Measurements from ENCODE around the gene HIF3A. TPM values are rescaled to one million over a fixed set of nuclear protein-coding genes. Genes with fewer than 3 reads are reported as not detected.
"Not testable (repeated sequence)": the region's sequence is repeated elsewhere in the genome, so short reads cannot be mapped to it uniquely, and the experiment has no call there.

Gene HIF3A
- total and polyA plus RNA-seq, 9 of the 15 experiments (the other 6 are each of a cell fraction or from before 2014, with no cell fraction given), result 0.29 TPM; not detected in 8

GRCh38 chr19:46321653-46322052 lies 24.8 kb downstream of the HIF3A start (continued):
- TF ChIP-seq ZHX1 (conservative IDR thresholded peaks at IDR 0.05; ENCODE audit: low read length), result no peak

- H3K9me3 ChIP-seq (replicated peaks; ENCODE audit: control insufficient read depth, insufficient read depth, low read depth, low read length); H3K36me3 ChIP-seq (ENCODE audit: control insufficient read depth, insufficient read depth, low read length); H3K27me3 ChIP-seq (ENCODE audit: control insufficient read depth in 2 of 2, insufficient read depth in 2 of 2, low read length in 2 of 2); FAIRE-seq; intact Hi-C loops (cut with micrococcal nuclease); H3K4me3 ChIP-seq; H3K79me2 ChIP-seq (ENCODE audit: control insufficient read depth, insufficient read depth, low read length); in situ Hi-C loops (cut with MboI); H3K4me2 ChIP-seq (ENCODE audit: insufficient read depth, low read length); ATAC-seq; H3K4me1 ChIP-seq (replicated peaks in 1 of 2; ENCODE audit: control insufficient read depth in 2 of 2, insufficient read depth in 2 of 2, low read length in 2 of 2); POLR2A ChIA-PET; H3K9me1 ChIP-seq (ENCODE audit: control insufficient read depth, insufficient read depth, low read length); BruUV-seq (replicated peaks); CTCF ChIA-PET (ENCODE audit: low intra/inter-chr PET ratio); H2AFZ ChIP-seq (ENCODE audit: low read depth, low read length); H3K9ac ChIP-seq (ENCODE audit: insufficient read depth in 1 of 2, low read depth in 2 of 2, low read length in 2 of 2); H4K20me1 ChIP-seq (replicated peaks; ENCODE audit: control insufficient read depth, insufficient read depth, low read length); DNase-seq (ENCODE audit: extremely low read depth in 1 of 4, low spot score in 3 of 4); H3K27ac ChIP-seq (ENCODE audit: extremely low read depth, low read depth, low read length): not testable (repeated sequence)
- WGBS (ENCODE audit: insufficient coverage, low coverage, missing lambda C conversion rate), result 15% methylated on average over 9 of the region's 9 CpGs
These were observed 26.4 kb downstream of the HIF3A start for GRCh38 chr19:46323227-46323626.
